OCI-LY7 (cell line): ENCODE data around the gene HCFC1.

Experiments used
- EZH2phosphoT487 ChIP-seq: fragments of 200-600 bp; sonication (generic); IDR thresholded peaks from 2 replicates; pipeline ENCODE4 v1.6.1; 2018; ENCODE audit warnings: low read depth, borderline replicate concordance, mild to moderate bottlenecking, mixed run types, antibody characterized with exemption, low read length, moderate library complexity, mixed read lengths
- TF ChIP-seq, protein P1 (sequence below): fragments of 200-600 bp; sonication (generic); conservative IDR thresholded peaks from 2 replicates; pipeline ENCODE4 v1.5.1; 2014; ENCODE audit warnings: mild to moderate bottlenecking, antibody characterized with exemption, low read length, moderate library complexity, mixed read lengths

DNA sequence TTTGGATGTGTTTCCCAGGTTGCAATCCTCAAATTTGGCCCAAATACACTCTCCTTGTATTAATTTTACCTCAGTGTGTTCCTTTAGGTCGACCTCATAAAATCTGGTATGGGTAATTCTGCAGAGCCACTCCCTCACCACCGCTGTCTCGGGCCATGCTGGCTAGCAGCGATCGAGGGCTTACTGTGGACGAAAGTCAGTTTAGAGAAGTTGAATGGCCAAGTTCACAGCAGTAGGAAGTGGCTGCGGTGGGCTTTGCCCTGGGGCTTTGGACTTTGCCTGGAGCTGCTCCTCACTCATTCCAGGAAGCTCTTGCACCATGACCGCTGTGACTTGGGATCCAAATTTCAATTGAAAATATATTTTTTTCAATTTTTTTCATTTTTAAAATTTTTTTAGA lies 20.6 kb upstream of the HCFC1 start:
- TF ChIP-seq, protein P1, sequence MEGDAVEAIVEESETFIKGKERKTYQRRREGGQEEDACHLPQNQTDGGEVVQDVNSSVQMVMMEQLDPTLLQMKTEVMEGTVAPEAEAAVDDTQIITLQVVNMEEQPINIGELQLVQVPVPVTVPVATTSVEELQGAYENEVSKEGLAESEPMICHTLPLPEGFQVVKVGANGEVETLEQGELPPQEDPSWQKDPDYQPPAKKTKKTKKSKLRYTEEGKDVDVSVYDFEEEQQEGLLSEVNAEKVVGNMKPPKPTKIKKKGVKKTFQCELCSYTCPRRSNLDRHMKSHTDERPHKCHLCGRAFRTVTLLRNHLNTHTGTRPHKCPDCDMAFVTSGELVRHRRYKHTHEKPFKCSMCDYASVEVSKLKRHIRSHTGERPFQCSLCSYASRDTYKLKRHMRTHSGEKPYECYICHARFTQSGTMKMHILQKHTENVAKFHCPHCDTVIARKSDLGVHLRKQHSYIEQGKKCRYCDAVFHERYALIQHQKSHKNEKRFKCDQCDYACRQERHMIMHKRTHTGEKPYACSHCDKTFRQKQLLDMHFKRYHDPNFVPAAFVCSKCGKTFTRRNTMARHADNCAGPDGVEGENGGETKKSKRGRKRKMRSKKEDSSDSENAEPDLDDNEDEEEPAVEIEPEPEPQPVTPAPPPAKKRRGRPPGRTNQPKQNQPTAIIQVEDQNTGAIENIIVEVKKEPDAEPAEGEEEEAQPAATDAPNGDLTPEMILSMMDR: no peak
- TF ChIP-seq EZH2phosphoT487: no peak
